Natural killer cell (primary cell): ENCODE results near the gene ALOX15B. TPM values are rescaled to one million over a fixed set of nuclear protein-coding genes. Genes with fewer than 3 reads are reported as not detected.

Source experiments
- ATAC-seq, 3 donors: fragments of 150-1000 bp in 2 of 3; fragments of 200-7000 bp in 1 of 3; cut with Tn5 transposase; 1 replicate in 1 of 3; 2 replicates in 2 of 3; pipeline ENCODE4 v1.10.0; 2021; ENCODE audit warnings: mild to moderate bottlenecking in 2 of 3, moderate library complexity in 2 of 3
- DNase-seq, 2 donors: peaks; one replicate each; pipeline versions ENCODE4 v3.0.0 to v3.0.0-alpha.2; 2013 to 2021; ENCODE audit warnings: mixed read lengths in 1 of 2
- H3K27ac ChIP-seq: one replicate; pipeline ENCODE4 v1.5.1; 2013; ENCODE audit warnings: mild to moderate bottlenecking, low read length
- H3K27me3 ChIP-seq: one replicate; pipeline ENCODE4 v1.6.1; 2013; ENCODE audit warnings: low read length; ENCODE audit not compliant: control insufficient read depth, insufficient read depth
- H3K36me3 ChIP-seq: one replicate; pipeline ENCODE4 v1.6.1; 2013; ENCODE audit warnings: low read length; ENCODE audit not compliant: control insufficient read depth, insufficient read depth
- H3K4me1 ChIP-seq: one replicate; pipeline ENCODE4 v1.6.1; 2013; ENCODE audit warnings: low read length; ENCODE audit not compliant: control insufficient read depth, insufficient read depth
- H3K4me3 ChIP-seq: one replicate; pipeline ENCODE4 v1.5.1; 2013; ENCODE audit warnings: low read length
- H3K9me3 ChIP-seq: one replicate; pipeline ENCODE4 v1.6.1; 2013; ENCODE audit warnings: low read length; ENCODE audit not compliant: control insufficient read depth, insufficient read depth
- H3K27ac Mint-ChIP-seq, 2 donors: one replicate each; pipeline ENCODE4 v1.8.0; 2022; ENCODE audit warnings: mild to moderate bottlenecking in 2 of 2, mixed read lengths in 2 of 2, moderate library complexity in 1 of 2
- H3K27me3 Mint-ChIP-seq, 2 donors: one replicate each; pipeline ENCODE4 v1.8.0; 2022; ENCODE audit warnings: low read depth in 2 of 2, mixed read lengths in 2 of 2
- H3K36me3 Mint-ChIP-seq: one replicate; pipeline ENCODE4 v1.8.0; 2022; ENCODE audit warnings: mixed read lengths
- H3K4me1 Mint-ChIP-seq, 2 donors: one replicate each; pipeline ENCODE4 v1.8.0; 2022; ENCODE audit warnings: mixed read lengths in 2 of 2
- H3K4me3 Mint-ChIP-seq: one replicate; pipeline ENCODE4 v1.8.0; 2022; ENCODE audit warnings: mild to moderate bottlenecking, moderate library complexity, mixed read lengths
- H3K9me3 Mint-ChIP-seq, 2 donors: one replicate each; pipeline ENCODE4 v1.8.0; 2022; ENCODE audit warnings: mixed read lengths in 2 of 2
- CTCF ChIP-seq: fragments of 200-600 bp; IDR thresholded peaks from one replicate; pipeline ENCODE4 v1.8.0; 2022; ENCODE audit warnings: antibody characterized with exemption
- WGBS: methylation state at CpG from one replicate; pipeline ENCODE4 v1.1.7; 2013; ENCODE audit warnings: missing lambda C conversion rate; ENCODE audit not compliant: insufficient coverage; 5-methylcytosine and 5-hydroxymethylcytosine counted together
- intact Hi-C: fragments of 100-400 bp; cut with micrococcal nuclease; formaldehyde crosslinking; loops from one replicate; pipeline ENCODE4 v1.14.2; 2022
- total RNA-seq, 4 donors: library from RNA; stranded (reverse); fragments of 120-200 nt in 1 of 4; gene quantifications; one replicate each; pipeline versions ENCODE4 v1.2.3 to v1.2.4, GENCODE V29; 2013 to 2022

The ALOX15B gene
- total RNA-seq, 3 donors from 2014 or later (not counting 1 experiment from before 2014, with no cell fraction given): not detected

GRCh38 chr17:8068736-8069586 lies 30.1 kb downstream of the ALOX15B start:
- peaks cover 30% of the 10 kb centered on the region for H3K27me3 ChIP-seq
- H3K36me3 ChIP-seq: no peaks in the 10 kb centered on the region
- DNase-seq (no peak), ATAC-seq (peak in 2 of 3 donors; percentile 6 to 71)
- 57% methylated on average over 8 of the region's 9 CpGs for WGBS
- TF ChIP-seq CTCF: no peak
- intact Hi-C loops: no loop called here
- Mint-ChIP-seq H3K36me3 (no peaks in the 10 kb centered on the region), H3K27me3 (peaks cover 31 to 40% of the 10 kb centered on the region in 2 donors), H3K4me3 (no peak overlapping the region), H3K9me3 (no peaks in the 10 kb centered on the region), H3K4me1 (peaks cover 14 to 23% of the 10 kb centered on the region in 2 donors), H3K27ac (peak overlapping the region in 1 of 2 donors; percentile 66)
- no peaks in the 10 kb centered on the region for H3K9me3 ChIP-seq
- no peak overlapping the region for H3K4me3 ChIP-seq
- no peak overlapping the region for H3K27ac ChIP-seq
- H3K4me1 ChIP-seq: peaks cover 38% of the 10 kb centered on the region

GRCh38 chr17:8069587-8069860 lies 30.7 kb downstream of the ALOX15B start:
- DNase-seq (no peak), ATAC-seq (no peak)
- WGBS: 88% methylated on average over 3 of the region's 3 CpGs
- Mint-ChIP-seq H3K27me3 (peaks cover 37 to 42% of the 10 kb centered on the region in 2 donors), H3K4me3 (no peak overlapping the region), H3K27ac (no peak overlapping the region), H3K9me3 (no peaks in the 10 kb centered on the region), H3K36me3 (no peaks in the 10 kb centered on the region), H3K4me1 (peaks cover 16 to 29% of the 10 kb centered on the region in 2 donors)
- no peak overlapping the region for H3K4me3 ChIP-seq
- no peaks in the 10 kb centered on the region for H3K9me3 ChIP-seq
- no peak overlapping the region for H3K27ac ChIP-seq
- H3K27me3 ChIP-seq: peaks cover 34% of the 10 kb centered on the region
- peaks cover 40% of the 10 kb centered on the region for H3K4me1 ChIP-seq
- intact Hi-C loops: no loop called here
- TF ChIP-seq CTCF: no peak
- H3K36me3 ChIP-seq: no peaks in the 10 kb centered on the region

GRCh38 chr17:8071496-8071895 lies 32.6 kb downstream of the ALOX15B start:
- Mint-ChIP-seq H3K4me3 (no peak overlapping the region), H3K4me1 (peaks cover 16 to 31% of the 10 kb centered on the region in 2 donors), H3K27ac (peak overlapping the region in 1 of 2 donors; percentile 93), H3K27me3 (peaks cover 45 to 46% of the 10 kb centered on the region in 2 donors), H3K36me3 (no peaks in the 10 kb centered on the region), H3K9me3 (no peaks in the 10 kb centered on the region)
- Histone ChIP-seq H3K27me3 (peaks cover 37% of the 10 kb centered on the region), H3K9me3 (no peaks in the 10 kb centered on the region), H3K4me3 (no peak overlapping the region), H3K4me1 (peaks cover 40% of the 10 kb centered on the region), H3K36me3 (no peaks in the 10 kb centered on the region), H3K27ac (no peak overlapping the region)
- DNase-seq: no peak
- 86% methylated on average over 12 of the region's 12 CpGs for WGBS
- no peak for ATAC-seq
- no peak for TF ChIP-seq CTCF
- intact Hi-C loops: no loop called here
